ENCODE measurements around the gene MKRN3. TPM values are rescaled to one million over a fixed set of nuclear protein-coding genes. Genes with fewer than 3 reads are reported as not detected.

The MKRN3 gene
- total and polyA plus RNA-seq, 10 of the 15 experiments (the other 5 are each of a cell fraction or from before 2014, with no cell fraction given) = 0.30 to 1.1 TPM; not detected in 8

DNA sequence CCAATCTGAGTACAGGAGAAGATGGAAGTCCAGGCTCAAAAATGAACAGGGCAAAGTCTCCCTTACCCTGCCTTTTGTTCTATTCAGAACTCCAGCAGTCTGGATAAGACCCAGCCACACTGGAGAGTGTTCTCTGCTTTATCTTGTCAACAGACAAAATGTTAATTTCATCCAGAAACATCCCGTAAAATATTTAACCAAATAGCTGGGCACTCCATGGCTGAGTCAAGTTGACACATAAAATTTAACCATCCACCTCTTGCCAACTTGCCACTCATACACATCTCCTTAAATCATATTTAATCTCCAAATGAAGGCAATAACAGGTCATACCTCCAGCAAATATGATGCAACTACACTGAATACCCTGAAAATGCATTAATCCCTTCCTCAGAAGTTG is 33.6 kb downstream of the MKRN3 start:
- ChIA-PET SMC1A (ENCODE audit: uncharacterized antibody, unreplicated experiment) (no interaction called here), POLR2A (interaction anchor here (0.5 kb wide), 1 partner anchor 490 kb away, joined by 3 read pairs; no protein-coding TSS in a partner anchor), RAD21 (ENCODE audit: unreplicated experiment) (no interaction called here), CTCF (no interaction called here)
- Histone ChIP-seq H3K79me2 (ENCODE audit: control insufficient read depth, insufficient read depth, low read length) (no peaks in the 10 kb centered on the region), H3K9ac (ENCODE audit: control insufficient read depth, insufficient read depth, low read length) (no peak overlapping the region), H3K4me3 (no peak overlapping the region), H3K9me3 (replicated peaks; ENCODE audit: control insufficient read depth, insufficient read depth, low read length) (no peaks in the 10 kb centered on the region; the same call in 2 of the 3 replicates), H2AFZ (ENCODE audit: control insufficient read depth, low read depth, low read length) (no peak overlapping the region), H3K27me3 (replicated peaks in 1 of 2; ENCODE audit: control insufficient read depth in 2 of 2, insufficient read depth in 2 of 2, low read length in 1 of 2) (no peaks in the 10 kb centered on the region), H4K20me1 (ENCODE audit: control insufficient read depth, insufficient read depth) (no peaks in the 10 kb centered on the region), H3K4me2 (ENCODE audit: control insufficient read depth, insufficient read depth) (no peak overlapping the region), H3K4me1 (ENCODE audit: control insufficient read depth, insufficient read depth, low read length) (no peaks in the 10 kb centered on the region), H3K36me3 (ENCODE audit: control insufficient read depth in 2 of 2, insufficient read depth in 2 of 2, low read length in 1 of 2) (no peaks in the 10 kb centered on the region), H3K27ac (ENCODE audit: control insufficient read depth, insufficient read depth) (no peak overlapping the region)
- TF ChIP-seq CHD2 (IDR thresholded peaks at IDR 0.05; ENCODE audit: borderline replicate concordance, low read depth, low read length) (no peak), KLF5 (IDR thresholded peaks at IDR 0.05; ENCODE audit: partially characterized antibody) (no peak), RELA (IDR thresholded peaks at IDR 0.05; ENCODE audit: borderline replicate concordance, partially characterized antibody) (no peak), STAT3 (IDR thresholded peaks at IDR 0.05; ENCODE audit: low read depth, low read length) (no peak)
- TF ChIP-seq, protein P1, sequence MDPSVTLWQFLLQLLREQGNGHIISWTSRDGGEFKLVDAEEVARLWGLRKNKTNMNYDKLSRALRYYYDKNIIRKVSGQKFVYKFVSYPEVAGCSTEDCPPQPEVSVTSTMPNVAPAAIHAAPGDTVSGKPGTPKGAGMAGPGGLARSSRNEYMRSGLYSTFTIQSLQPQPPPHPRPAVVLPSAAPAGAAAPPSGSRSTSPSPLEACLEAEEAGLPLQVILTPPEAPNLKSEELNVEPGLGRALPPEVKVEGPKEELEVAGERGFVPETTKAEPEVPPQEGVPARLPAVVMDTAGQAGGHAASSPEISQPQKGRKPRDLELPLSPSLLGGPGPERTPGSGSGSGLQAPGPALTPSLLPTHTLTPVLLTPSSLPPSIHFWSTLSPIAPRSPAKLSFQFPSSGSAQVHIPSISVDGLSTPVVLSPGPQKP (IDR thresholded peaks at IDR 0.05; ENCODE audit: low read depth, low read length) = no peak
- ATAC-seq (no peak), FAIRE-seq (no peak), DNase-seq (ENCODE audit: low read depth, low spot score) (no peak)
- intact Hi-C loops (cut with micrococcal nuclease; ENCODE audit: unreplicated experiment) (no loop called here), in situ Hi-C loops (cut with MboI) (no loop called here)
- 31% methylated on average over 1 of the region's 1 CpG for WGBS (ENCODE audit: insufficient coverage, insufficient replicate concordance, low lambda C conversion rate, missing lambda C conversion rate)
- BruUV-seq (replicated peaks) = no TSS peak

DNA sequence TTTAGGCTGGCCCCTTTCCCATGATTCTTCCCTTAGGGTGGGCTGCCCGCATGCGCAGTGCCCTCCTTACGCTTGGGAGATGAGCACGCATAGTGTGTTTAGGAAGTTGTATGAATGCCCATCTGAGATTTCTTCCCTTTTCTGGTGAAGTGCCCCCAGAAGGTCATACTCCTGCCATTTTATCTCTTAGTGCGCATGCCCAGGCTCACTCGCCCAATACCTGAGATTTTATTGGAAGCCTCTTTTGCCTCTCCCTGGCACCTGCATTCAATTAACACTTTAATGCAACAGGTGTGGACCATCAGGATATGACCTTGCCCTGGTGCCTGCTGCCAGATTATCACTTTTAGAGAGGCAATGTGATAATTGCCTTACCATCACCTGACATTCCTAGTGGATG is 36.6 kb downstream of the MKRN3 start:
- ChIA-PET CTCF (no interaction called here), SMC1A (ENCODE audit: uncharacterized antibody, unreplicated experiment) (no interaction called here), POLR2A (no interaction called here), RAD21 (ENCODE audit: unreplicated experiment) (no interaction called here)
- no peak overlapping the region for H3K4me2 ChIP-seq (ENCODE audit: control insufficient read depth, insufficient read depth)
- H3K9me3 ChIP-seq (replicated peaks; ENCODE audit: control insufficient read depth, insufficient read depth, low read length) = no peaks in the 10 kb centered on the region; the same call in 2 of the 3 replicates
- DNase-seq (ENCODE audit: low read depth, low spot score) (no peak), FAIRE-seq (no peak), ATAC-seq (no peak)
- WGBS (ENCODE audit: insufficient coverage, insufficient replicate concordance, low lambda C conversion rate, missing lambda C conversion rate) = 72% methylated on average over 6 of the region's 6 CpGs
- H3K27me3 ChIP-seq (replicated peaks in 1 of 2; ENCODE audit: control insufficient read depth in 2 of 2, insufficient read depth in 2 of 2, low read length in 1 of 2) = no peaks in the 10 kb centered on the region
- H3K9ac ChIP-seq (ENCODE audit: control insufficient read depth, insufficient read depth, low read length) = no peak overlapping the region
- no TSS peak for BruUV-seq (replicated peaks)
- in situ Hi-C loops (cut with MboI) (no loop called here), intact Hi-C loops (cut with micrococcal nuclease; ENCODE audit: unreplicated experiment) (no loop called here)
- H3K4me3 ChIP-seq = no peak overlapping the region
- H4K20me1 ChIP-seq (ENCODE audit: control insufficient read depth, insufficient read depth) = no peaks in the 10 kb centered on the region
- TF ChIP-seq HDGF (IDR thresholded peaks at IDR 0.05) (no peak), EZH2 (IDR thresholded peaks at IDR 0.05; ENCODE audit: borderline replicate concordance, control insufficient read depth, low read depth, low read length) (no peak), STAT3 (IDR thresholded peaks at IDR 0.05; ENCODE audit: low read depth, low read length) (no peak), CBFB (IDR thresholded peaks at IDR 0.05; ENCODE audit: low read depth) (no peak), POU2F2 (IDR thresholded peaks at IDR 0.05; ENCODE audit: borderline replicate concordance, low read depth, low read length) (no peak)
- TF ChIP-seq, protein P2, sequence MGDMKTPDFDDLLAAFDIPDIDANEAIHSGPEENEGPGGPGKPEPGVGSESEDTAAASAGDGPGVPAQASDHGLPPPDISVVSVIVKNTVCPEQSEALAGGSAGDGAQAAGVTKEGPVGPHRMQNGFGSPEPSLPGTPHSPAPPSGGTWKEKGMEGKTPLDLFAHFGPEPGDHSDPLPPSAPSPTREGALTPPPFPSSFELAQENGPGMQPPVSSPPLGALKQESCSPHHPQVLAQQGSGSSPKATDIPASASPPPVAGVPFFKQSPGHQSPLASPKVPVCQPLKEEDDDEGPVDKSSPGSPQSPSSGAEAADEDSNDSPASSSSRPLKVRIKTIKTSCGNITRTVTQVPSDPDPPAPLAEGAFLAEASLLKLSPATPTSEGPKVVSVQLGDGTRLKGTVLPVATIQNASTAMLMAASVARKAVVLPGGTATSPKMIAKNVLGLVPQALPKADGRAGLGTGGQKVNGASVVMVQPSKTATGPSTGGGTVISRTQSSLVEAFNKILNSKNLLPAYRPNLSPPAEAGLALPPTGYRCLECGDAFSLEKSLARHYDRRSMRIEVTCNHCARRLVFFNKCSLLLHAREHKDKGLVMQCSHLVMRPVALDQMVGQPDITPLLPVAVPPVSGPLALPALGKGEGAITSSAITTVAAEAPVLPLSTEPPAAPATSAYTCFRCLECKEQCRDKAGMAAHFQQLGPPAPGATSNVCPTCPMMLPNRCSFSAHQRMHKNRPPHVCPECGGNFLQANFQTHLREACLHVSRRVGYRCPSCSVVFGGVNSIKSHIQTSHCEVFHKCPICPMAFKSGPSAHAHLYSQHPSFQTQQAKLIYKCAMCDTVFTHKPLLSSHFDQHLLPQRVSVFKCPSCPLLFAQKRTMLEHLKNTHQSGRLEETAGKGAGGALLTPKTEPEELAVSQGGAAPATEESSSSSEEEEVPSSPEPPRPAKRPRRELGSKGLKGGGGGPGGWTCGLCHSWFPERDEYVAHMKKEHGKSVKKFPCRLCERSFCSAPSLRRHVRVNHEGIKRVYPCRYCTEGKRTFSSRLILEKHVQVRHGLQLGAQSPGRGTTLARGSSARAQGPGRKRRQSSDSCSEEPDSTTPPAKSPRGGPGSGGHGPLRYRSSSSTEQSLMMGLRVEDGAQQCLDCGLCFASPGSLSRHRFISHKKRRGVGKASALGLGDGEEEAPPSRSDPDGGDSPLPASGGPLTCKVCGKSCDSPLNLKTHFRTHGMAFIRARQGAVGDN (IDR thresholded peaks at IDR 0.05) = no peak
- H3K4me1 ChIP-seq (ENCODE audit: control insufficient read depth, insufficient read depth, low read length) = no peaks in the 10 kb centered on the region
- H3K79me2 ChIP-seq (ENCODE audit: control insufficient read depth, insufficient read depth, low read length) = no peaks in the 10 kb centered on the region
- H3K27ac ChIP-seq (ENCODE audit: control insufficient read depth, insufficient read depth) = no peak overlapping the region
- H2AFZ ChIP-seq (ENCODE audit: control insufficient read depth, low read depth, low read length) = no peak overlapping the region
- no peaks in the 10 kb centered on the region for H3K36me3 ChIP-seq (ENCODE audit: control insufficient read depth in 2 of 2, insufficient read depth in 2 of 2, low read length in 1 of 2)

Measured in GM12878 (cell line).